Activated CD4-positive, alpha-beta T cell treated with anti-CD3 and anti-CD28 coated beads, Interleukin-2, amount 10 ng/mL, durations not matched to agents 24 days and 14 days (primary cell): ENCODE measurements around the gene ABL2. TPM values are rescaled to one million over a fixed set of nuclear protein-coding genes. Genes with fewer than 3 reads are reported as not detected.

Experiments
- DNase-seq: peaks from one replicate; pipeline ENCODE4 v3.0.0; 2022
- H3K27ac Mint-ChIP-seq: one replicate; pipeline ENCODE4 v1.8.0; 2022; ENCODE audit warnings: mild to moderate bottlenecking, mixed read lengths
- H3K27me3 Mint-ChIP-seq: one replicate; pipeline ENCODE4 v1.8.0; 2022; ENCODE audit warnings: mixed read lengths
- H3K36me3 Mint-ChIP-seq: one replicate; pipeline ENCODE4 v1.8.0; 2022; ENCODE audit warnings: low read depth, mild to moderate bottlenecking, mixed read lengths
- H3K4me1 Mint-ChIP-seq: one replicate; pipeline ENCODE4 v1.8.0; 2021; ENCODE audit warnings: mixed read lengths
- H3K4me3 Mint-ChIP-seq: one replicate; pipeline ENCODE4 v1.8.0; 2022; ENCODE audit warnings: mild to moderate bottlenecking, moderate library complexity, mixed read lengths
- H3K9me3 Mint-ChIP-seq: one replicate; pipeline ENCODE4 v1.8.0; 2021; ENCODE audit warnings: mixed read lengths
- intact Hi-C: fragments of 100-400 bp; cut with micrococcal nuclease; formaldehyde crosslinking; loops from one replicate; pipeline ENCODE4 v1.15.1; 2023
- total RNA-seq: library from RNA; stranded (reverse); gene quantifications from 2 replicates; pipeline ENCODE4 v1.2.3, GENCODE V29; 2022

The ABL2 gene
- total RNA-seq, 1 donor from 2014 or later, result 11.1 TPM

GRCh38 chr1:179081687-179082332 lies 147.7 kb downstream of the ABL2 start, which contains the start of gene TOR3A:
Gene TOR3A (plus strand): TSS chr1:179082070. CDS start chr1:179082129, 59 bp downstream.
- intact Hi-C loops, result loop anchor here (1.0 to 5.0 kb wide), 11 partner anchors 45 to 800 kb away; partner anchors contain the start of genes ABL2, AXDND1, FAM20B and RALGPS2
- peaks cover 13% of the 10 kb centered on the region for H3K36me3 Mint-ChIP-seq
- H3K4me1 Mint-ChIP-seq, result peaks cover 25% of the 10 kb centered on the region

GRCh38 chr1:179080866-179081686 lies 148.4 kb downstream of the ABL2 start:
- peaks cover 25% of the 10 kb centered on the region for H3K4me1 Mint-ChIP-seq
- intact Hi-C loops, result loop anchor here (1.0 to 5.0 kb wide), 8 partner anchors 44 to 801 kb away; partner anchors contain the start of genes ABL2, AXDND1, FAM20B and RALGPS2
- peak overlapping the region; percentile 95 for H3K4me3 Mint-ChIP-seq
- DNase-seq, result peak; percentile 83
- peaks cover 10% of the 10 kb centered on the region for H3K36me3 Mint-ChIP-seq
- peak overlapping the region; percentile 96 for H3K27ac Mint-ChIP-seq
- no peaks in the 10 kb centered on the region for H3K27me3 Mint-ChIP-seq
- H3K9me3 Mint-ChIP-seq, result no peaks in the 10 kb centered on the region

More at GRCh38 chr1:179081687-179082332, 147.7 kb downstream of the ABL2 start, which contains the start of gene TOR3A:
- DNase-seq, result peak; percentile 95
- H3K9me3 Mint-ChIP-seq, result no peaks in the 10 kb centered on the region
- H3K4me3 Mint-ChIP-seq, result peak within 1 kb of the TSS; percentile 95
- no peaks in the 10 kb centered on the region for H3K27me3 Mint-ChIP-seq
- H3K27ac Mint-ChIP-seq, result peak within 1 kb of the TSS; percentile 96

- Mint-ChIP-seq H3K4me3 (no peak overlapping the region), H3K27ac (peak overlapping the region; percentile 56), H3K4me1 (peaks cover 23% of the 10 kb centered on the region), H3K36me3 (peaks cover 4% of the 10 kb centered on the region), H3K9me3 (no peaks in the 10 kb centered on the region), H3K27me3 (no peaks in the 10 kb centered on the region)
- intact Hi-C loops, result loop anchor here (1.0 to 2.0 kb wide), 2 partner anchors 42 to 213 kb away; no protein-coding TSS in a partner anchor
- peak; percentile 87 for DNase-seq
Observed at GRCh38 chr1:179079113-179079761, 150.2 kb downstream of the ABL2 start.

DNA sequence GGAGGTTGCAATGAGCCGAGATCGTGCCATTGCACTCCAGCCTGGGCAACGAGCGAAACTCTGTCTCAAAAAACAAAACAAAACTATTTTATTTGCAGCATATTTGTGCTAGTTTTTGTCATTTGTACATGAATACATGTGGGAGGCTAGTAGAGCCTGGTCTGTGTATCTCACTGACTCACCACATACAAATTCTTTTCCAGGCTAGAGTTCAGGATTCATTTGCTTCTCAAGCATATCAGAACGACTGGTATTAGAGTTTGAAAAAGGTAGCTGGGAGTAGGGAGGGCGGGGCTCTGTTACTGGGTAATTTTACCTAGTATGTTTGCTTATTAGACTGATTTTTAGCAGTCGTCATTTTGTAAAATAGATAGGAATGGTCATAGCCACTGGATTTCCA lies 152.1 kb downstream of the ABL2 start:
- H3K4me3 Mint-ChIP-seq, result no peak overlapping the region
- H3K36me3 Mint-ChIP-seq, result peaks cover 6% of the 10 kb centered on the region
- H3K27me3 Mint-ChIP-seq, result no peaks in the 10 kb centered on the region
- intact Hi-C loops, result no loop called here
- peaks cover 16% of the 10 kb centered on the region for H3K4me1 Mint-ChIP-seq
- no peaks in the 10 kb centered on the region for H3K9me3 Mint-ChIP-seq
- no peak for DNase-seq
- no peak overlapping the region for H3K27ac Mint-ChIP-seq

- intact Hi-C loops, result no loop called here
- Mint-ChIP-seq H3K4me3 (no peak overlapping the region), H3K9me3 (no peaks in the 10 kb centered on the region), H3K36me3 (peaks cover 32% of the 10 kb centered on the region), H3K27me3 (no peaks in the 10 kb centered on the region), H3K27ac (no peak overlapping the region), H3K4me1 (no peaks in the 10 kb centered on the region)
- DNase-seq, result no peak
Observed at GRCh38 chr1:179066471-179066870, 163.0 kb downstream of the ABL2 start.

DNA sequence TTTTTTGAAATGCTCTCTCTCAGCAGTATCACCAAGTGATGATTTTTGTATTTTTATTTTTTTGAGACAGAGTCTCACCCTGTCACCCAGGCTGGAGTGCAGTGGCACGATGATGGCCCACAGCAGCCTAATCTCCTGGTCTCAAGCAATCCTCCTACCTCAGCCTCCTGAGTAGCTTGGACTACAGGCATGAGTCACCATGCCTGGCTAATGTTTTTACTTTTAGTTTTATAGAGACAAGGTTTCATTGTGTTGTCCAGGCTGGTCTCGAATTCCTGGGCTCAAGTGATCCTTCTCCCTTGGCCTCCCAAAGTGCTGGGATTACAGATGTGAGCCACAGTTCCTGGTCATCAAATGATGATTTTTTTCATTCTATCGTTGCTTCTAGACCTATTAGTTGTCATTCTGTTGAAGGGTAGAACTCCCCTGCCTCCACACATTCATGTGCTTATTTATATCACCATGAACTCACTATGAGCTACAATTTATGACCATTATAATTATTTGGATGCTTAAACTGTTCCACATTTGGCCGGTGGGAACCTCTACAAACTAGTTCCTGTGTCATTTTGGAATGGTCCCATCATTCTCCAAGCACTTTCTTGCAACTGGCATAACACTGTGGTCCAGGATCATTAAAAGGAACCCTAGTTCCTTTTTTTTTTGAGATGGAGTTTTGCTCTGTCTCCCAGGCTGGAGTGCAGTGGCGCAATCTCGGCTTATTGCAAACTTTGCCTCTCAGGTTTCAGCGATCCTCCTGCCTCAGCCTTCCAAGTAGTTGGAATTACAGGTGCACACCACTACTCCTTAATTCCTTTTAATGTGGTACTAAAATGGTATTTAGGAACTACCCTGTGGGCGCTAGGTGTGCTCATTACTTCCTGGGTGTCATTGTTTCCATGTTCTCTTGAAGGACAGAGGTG lies 167.9 kb downstream of the ABL2 start:
- H3K27ac Mint-ChIP-seq, result no peak overlapping the region
- intact Hi-C loops, result no loop called here
- no peak for DNase-seq
- no peaks in the 10 kb centered on the region for H3K27me3 Mint-ChIP-seq
- H3K36me3 Mint-ChIP-seq, result peaks cover 41% of the 10 kb centered on the region
- no peaks in the 10 kb centered on the region for H3K9me3 Mint-ChIP-seq
- H3K4me3 Mint-ChIP-seq, result no peak overlapping the region
- H3K4me1 Mint-ChIP-seq, result no peaks in the 10 kb centered on the region

DNA sequence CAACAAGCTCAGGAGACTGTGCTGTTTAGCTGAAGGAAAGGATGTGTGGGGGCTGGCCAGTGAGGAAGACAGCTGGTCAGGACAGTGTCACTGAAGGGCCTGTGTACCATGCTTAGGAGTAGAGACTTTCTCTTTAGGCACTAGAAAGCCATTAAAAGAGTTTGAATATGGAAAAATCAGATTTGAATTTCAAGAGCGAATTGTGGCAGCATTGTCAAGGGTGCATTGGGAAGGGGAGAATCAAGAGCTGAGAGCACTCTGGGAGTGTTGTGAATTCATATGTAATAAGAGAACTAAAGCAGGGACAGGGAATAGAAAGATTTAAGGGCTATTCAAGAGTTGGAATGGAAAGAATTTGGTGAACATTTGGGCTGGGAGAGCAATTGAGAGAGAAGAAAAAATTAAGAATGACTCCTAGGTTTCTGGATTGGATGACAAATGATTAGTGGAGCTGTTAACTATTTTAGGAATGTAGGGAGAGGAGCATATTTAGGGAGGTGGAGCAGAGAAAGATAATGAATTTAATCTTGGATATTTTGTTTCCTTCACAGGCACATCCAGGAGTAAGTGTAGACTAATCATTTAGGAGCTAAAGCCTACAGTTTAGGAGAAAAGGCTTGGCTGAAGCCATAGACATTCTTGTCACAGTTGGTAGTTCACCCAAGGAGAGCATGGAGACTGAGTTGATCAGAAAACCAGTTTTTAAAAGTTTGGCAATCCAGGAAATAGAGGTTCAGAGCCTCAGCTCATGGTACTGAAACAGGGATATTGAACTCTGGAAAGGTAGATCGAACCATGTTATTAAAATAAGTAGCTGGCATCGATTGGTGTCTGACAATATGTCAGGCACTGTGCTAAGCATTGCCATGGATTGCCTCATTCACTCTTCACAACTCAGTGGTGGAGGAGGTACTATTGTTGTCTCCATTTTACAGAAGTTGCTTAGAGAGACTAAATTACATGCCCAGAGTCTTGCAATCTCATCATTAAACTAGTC lies 170.7 kb downstream of the ABL2 start:
- intact Hi-C loops, result no loop called here

GRCh38 chr1:179055937-179056336 lies 173.5 kb downstream of the ABL2 start:
- H3K36me3 Mint-ChIP-seq, result peaks cover 38% of the 10 kb centered on the region
- intact Hi-C loops, result no loop called here
- no peak for DNase-seq
- no peak overlapping the region for H3K27ac Mint-ChIP-seq
- no peaks in the 10 kb centered on the region for H3K4me1 Mint-ChIP-seq
- H3K4me3 Mint-ChIP-seq, result no peak overlapping the region
- H3K27me3 Mint-ChIP-seq, result no peaks in the 10 kb centered on the region
- H3K9me3 Mint-ChIP-seq, result no peaks in the 10 kb centered on the region

More for the DNA sequence above, 170.7 kb downstream of the ABL2 start:
- Mint-ChIP-seq H3K27me3 (no peaks in the 10 kb centered on the region), H3K4me3 (no peak overlapping the region), H3K27ac (no peak overlapping the region), H3K36me3 (peaks cover 46% of the 10 kb centered on the region), H3K4me1 (no peaks in the 10 kb centered on the region), H3K9me3 (no peaks in the 10 kb centered on the region)
- no peak for DNase-seq

GRCh38 chr1:179053486-179053885 lies 176.0 kb downstream of the ABL2 start:
- Mint-ChIP-seq H3K4me1 (no peaks in the 10 kb centered on the region), H3K9me3 (no peaks in the 10 kb centered on the region), H3K36me3 (peaks cover 30% of the 10 kb centered on the region), H3K4me3 (no peak overlapping the region), H3K27ac (no peak overlapping the region), H3K27me3 (no peaks in the 10 kb centered on the region)
- DNase-seq, result no peak
- intact Hi-C loops, result loop anchor here (2.0 kb wide), 1 partner anchor 21 kb away; no protein-coding TSS in a partner anchor

GRCh38 chr1:179052776-179053175 lies 176.7 kb downstream of the ABL2 start:
- H3K9me3 Mint-ChIP-seq, result no peaks in the 10 kb centered on the region
- H3K4me3 Mint-ChIP-seq, result no peak overlapping the region
- no peak overlapping the region for H3K27ac Mint-ChIP-seq
- intact Hi-C loops, result loop anchor here (2.0 kb wide), 1 partner anchor 20 kb away; no protein-coding TSS in a partner anchor
- DNase-seq, result no peak
- peaks cover 27% of the 10 kb centered on the region for H3K36me3 Mint-ChIP-seq
- no peaks in the 10 kb centered on the region for H3K27me3 Mint-ChIP-seq
- H3K4me1 Mint-ChIP-seq, result peaks cover 2% of the 10 kb centered on the region
